HG03039 (cell line): ENCODE measurements around the gene ZNF479.
"Not testable (repeated sequence)": the region's sequence is repeated elsewhere in the genome, so short reads cannot be mapped to it uniquely, and the experiment has no call there.

Experiments used
- ATAC-seq: cut with Tn5 transposase; IDR thresholded peaks from one replicate; pipeline ENCODE4 v1.9.1; 2021; ENCODE audit warnings: mild to moderate bottlenecking, moderate library complexity; ENCODE audit not compliant: unreplicated experiment

ZNF479 gene

DNA sequence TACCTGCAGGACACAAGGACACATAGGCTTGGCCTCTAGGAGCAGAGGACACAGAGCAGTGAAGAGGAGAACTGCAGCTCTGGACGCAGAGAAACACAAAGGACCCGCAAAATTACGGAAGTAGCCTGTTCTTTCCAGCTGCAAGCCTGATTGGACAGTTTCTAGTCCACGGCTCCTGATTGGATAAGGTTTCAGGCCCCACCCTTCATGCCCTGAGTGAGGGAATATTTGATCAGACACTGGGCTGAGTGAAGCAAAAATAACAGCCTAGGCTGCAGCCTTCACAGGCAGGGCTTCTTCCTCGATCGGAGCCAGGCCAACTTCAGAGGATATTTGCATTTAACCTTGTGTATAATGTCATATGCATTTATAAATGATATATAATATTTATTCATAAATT, at the start of gene ZNF479:
ZNF479 (minus strand) TSS at position 101 of the 400 bp plus-strand sequence. CDS start 112 bp downstream, outside the sequence.
- ATAC-seq: not testable (repeated sequence)

DNA sequence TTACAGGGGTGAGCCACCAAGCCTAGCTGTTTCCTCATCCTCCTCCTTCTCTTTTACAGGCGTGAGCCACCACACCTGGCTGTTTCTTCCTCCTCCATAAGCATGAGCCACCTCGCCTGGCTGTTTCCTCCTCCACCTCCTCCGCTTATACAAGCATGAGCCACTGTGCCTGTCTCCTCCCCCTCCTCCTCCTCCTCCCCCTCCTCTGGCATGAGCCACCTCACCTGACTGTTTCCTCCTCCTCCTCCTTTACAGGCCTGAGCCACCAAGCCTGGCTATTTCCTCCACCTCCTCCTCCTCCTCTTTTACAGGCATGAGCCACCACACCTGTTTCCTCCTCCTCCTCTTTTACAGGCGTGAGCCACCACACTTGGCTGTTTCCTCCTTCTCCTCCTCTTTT, 49.8 kb upstream of the ZNF479 start:
- ATAC-seq: no peak

DNA sequence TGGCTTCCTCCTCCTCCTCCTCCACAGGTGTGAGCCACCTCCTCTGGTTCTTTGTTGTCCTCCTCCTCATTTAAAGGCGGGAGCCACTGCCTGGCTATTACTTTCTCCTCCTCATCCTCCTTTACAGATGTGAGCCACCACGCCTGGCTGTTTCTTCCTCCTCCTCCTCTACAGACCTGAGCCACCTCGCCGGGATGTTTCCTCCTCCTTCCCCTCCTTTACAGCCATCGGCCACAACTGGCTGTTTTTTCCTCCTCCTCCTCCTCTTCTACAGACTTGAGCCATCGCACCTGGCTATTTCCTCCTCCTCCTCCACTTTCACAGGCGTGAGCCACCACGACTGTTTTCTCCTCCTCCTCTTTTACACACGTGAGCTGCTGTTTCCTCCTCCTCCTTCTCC, 49.0 kb upstream of the ZNF479 start:
- ATAC-seq: no peak

DNA sequence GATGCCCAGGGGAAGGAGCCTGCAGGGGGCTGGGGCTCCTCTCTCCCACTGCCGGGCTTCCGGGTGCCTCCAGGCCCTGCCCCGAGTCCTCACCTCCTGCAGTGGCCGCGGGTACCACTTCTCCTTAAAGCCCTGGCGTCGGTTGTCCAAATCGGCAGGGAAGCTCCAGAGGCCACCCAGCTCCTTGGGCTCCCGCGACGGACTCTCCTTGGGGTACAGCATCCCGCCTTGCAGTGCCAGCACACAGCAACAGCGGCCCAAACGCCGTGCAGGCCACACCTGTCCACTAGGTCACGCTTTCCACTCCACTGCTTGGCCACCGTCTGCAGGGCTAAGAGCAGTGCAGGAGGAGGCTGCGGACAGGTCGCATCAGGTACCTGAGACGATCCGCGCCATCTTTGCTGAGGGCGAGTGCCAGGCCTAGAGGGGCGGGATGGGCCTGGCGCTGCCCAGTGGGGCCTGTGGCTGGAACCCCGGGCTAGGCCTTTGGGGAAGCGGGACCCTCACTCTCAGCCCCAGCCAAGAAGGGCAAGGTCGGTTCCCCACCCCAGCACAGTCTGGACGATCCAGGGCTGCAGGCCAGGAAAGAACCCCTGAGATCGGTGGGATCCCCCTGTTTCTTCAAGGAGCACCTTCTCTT, 47.7 kb upstream of the ZNF479 start:
- ATAC-seq: no peak

DNA sequence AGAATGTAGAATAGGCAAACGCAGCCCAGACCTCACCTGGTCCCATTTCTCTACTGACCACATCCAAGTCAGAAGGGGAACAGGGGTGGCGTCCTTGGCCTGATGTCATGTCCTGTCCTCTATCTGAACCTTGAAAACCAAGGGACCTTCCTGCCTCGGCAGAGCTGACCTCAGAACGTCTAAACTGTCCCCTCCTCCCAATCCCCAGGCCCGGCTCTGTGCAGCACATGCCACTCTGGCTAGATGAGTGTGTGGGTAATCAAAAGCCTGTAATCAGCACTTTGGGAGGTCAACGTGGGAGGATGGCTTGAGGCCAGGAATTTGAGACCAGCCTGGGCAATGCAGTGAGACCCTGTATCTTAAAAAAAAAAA, 46.5 kb upstream of the ZNF479 start:
- ATAC-seq: no peak

DNA sequence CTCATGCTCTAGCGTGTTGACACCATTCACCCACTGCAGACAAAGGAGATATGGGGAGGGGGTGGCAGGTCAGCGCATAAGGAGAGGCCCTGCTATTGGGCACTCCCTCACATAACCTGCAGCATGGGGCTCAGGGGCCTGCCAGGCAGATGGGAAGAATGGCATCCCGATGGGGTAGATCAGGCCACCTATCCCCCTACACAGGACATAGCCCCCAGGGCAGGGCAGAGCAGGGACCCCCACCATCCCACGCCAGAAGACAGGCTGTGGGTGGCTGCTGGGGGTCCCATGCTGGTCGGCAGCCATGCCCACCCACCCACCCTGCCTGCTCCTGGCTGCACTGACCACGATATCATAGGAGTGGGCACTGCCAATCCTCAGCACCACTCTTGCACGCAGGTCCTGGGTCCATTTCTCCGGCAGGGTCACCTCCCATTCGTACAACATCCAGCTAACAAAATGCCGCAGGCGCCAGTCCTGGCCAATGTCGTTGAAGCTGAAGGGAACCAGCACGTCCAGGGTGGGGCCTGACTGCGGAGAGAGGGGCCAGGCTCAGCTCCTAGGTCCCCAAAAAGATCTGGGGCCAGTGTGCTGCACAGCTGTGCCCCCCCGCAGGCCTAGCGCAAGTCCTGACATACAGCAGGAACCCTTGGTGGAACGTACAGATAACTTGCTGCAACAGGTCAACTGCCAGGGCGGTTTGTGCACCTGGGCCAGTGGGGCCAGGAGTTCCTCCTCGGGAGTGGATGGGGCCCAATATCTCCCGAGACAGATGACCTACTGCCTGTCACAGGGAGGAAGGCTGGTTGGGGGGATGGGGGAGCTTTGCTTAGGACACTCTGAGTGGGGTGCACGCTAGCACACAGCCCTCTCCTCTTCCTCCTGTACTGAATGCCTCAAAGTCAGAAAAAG, 45.9 kb upstream of the ZNF479 start:
- no peak for ATAC-seq

DNA sequence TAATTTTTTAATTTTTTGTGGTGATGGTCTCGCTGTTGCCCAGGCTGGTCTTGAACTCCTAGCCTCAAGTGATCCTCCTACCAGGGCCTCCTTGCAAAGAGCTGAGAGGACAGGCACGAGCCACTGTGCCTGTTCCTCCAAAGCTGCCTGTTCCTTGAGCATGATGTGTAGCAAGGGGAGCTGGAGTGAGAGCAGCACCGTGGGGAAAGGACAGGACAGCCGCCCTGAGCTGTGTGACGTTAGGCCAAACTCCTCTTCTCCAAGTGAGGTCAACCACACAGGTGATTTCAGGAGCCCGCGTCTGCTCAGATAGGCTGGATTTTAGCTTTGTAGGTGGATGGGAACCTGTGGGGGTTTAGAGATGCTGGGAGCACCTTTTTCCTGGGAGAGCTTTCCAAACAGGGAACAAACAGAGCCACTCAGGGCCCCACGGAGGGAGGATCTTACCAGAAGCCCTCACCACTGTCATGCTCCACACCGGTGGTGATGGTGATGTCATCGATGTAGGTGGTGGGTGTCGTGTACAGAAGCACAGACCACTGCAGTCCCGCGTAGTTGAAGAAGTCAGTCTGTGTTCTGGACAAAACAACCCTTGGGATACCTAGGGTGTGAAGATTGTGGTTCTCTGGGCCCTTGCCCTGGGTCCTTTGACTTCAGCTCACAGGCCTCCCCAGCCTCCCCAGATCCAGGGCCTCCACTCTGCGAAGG, 44.8 kb upstream of the ZNF479 start:
- ATAC-seq: no peak

DNA sequence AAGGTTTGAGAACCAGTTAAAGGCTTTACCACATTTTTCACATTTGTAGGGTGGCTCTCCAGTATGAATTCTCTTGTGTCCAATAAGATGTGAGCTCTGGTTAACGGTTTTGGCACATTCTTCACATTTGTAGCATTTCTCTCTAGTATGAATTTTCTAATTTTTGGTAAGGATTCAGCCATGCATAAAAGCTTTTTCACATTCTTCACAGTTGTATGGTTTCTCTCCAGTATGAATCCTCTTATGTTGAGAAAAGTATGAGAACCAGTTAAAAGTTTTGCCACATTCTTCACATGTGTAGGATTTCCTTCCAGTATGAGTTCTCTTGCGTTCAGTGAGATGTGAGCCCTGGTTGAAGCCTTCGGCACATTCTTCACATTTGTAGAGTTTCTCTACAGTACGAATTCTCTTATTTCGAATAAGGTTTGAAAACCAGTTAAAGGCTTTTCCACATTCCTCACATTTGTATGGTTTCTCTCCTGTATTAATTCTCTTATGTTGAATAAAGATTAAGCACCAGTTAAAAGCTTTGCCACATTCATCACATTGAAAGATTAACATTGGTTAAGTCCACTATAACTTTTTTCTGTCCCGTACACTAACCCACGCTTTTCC, 33.2 kb upstream of the ZNF479 start:
- no peak for ATAC-seq

DNA sequence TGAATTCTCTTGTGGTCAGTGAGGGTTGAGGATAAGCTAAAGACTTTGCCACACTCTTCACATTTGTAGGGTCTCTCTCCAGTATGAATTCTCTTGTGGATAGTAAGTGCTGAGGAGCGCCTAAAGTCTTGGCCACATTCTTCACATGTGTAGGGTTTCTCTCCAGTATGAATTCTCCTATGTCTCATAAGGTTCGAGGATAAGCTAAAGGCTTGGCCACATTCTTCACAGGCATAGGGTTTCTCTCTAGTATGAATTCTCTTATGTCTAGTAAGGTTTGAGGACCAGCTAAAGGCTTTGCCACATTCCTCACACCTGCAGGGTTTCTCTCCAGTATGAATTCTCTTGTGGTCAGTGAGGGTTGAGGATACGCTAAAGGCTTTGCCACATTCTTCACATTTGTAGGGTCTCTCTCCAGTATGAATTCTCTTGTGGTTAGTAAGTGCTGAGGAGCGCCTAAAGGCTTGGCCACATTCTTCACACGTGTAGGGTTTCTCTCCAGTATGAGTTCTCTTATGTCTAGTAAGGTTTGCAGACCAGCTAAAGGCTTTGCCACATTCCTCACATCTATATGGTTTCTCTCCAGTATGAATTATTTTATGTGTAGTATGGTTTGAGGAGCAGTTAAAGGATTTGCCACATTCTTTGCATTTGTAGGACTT, 12.0 kb downstream of the ZNF479 start:
- not testable (repeated sequence) for ATAC-seq
